Measurements from ENCODE around the gene RARS2. TPM values are rescaled to one million over a fixed set of nuclear protein-coding genes. Genes with fewer than 3 reads are reported as not detected.

The RARS2 gene
- total and polyA plus RNA-seq, 2 of the 8 experiments (the other 6 are each of a cell fraction or from before 2014, with no cell fraction given) = 10.2 to 40.5 TPM

DNA sequence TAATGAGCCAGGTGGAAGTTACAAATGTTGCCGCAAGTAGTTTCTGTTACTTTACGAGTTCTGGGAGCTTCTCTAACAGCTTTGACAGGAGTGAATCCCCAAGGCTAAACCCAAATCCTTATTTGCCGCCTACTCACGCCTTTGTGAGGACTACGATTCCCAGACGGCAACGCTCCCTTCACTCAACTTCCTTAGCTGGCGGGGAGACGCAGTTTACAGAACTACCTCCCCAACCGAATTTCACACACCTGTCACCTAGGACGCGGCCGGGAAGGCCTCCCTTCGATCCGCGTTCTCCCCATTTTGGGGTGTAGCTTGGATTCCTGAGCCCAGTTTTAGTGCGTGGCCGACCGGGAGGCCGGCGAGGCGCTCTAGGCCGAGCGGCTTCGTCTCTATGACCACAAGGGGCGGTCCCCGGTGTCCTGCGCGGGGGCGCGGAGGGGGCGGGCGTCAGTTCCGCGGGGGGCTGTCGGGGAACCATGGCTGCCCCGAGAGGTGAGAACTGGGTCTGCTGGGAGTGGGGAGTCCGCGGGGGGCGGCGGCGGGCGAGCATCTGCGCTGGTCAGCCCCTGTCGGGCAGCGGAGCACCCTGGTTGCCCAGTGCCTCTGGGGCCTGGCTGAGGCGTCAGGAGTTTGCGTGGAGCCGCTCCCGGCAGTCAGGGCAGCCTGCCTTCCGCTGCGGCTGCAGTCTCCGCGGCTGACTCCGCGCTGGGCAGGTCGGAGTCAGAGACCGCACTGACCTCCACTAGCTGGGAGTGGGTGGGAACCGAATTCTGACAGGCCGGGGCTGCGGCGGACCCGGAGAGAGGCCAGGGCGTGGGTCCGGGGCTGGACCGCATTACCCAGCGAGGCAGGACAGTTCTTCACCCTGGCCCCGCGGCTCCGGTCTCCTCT is 117.0 kb downstream of the RARS2 start, which contains the start of gene SLC35A1 (continued):
- no peak for TF ChIP-seq EZH2 (IDR thresholded peaks at IDR 0.05; ENCODE audit: low read depth, low read length, severe bottlenecking)
- no peak for TF ChIP-seq TAF7 (optimal IDR thresholded peaks at IDR 0.05; ENCODE audit: borderline replicate concordance, low read depth, low read length)
- no peak for TF ChIP-seq CEBPB (IDR thresholded peaks at IDR 0.05; ENCODE audit: low read depth, low read length)
- no peak for TF ChIP-seq NANOG (IDR thresholded peaks at IDR 0.05; ENCODE audit: insufficient read depth, low read depth, low read length, poor library complexity, severe bottlenecking)
- TF ChIP-seq KDM4A (IDR thresholded peaks at IDR 0.05; ENCODE audit: low read depth, low read length, severe bottlenecking) = peak; percentile 97
- TF ChIP-seq TEAD4 (IDR thresholded peaks at IDR 0.05; ENCODE audit: low read depth, low read length) = no peak
- TF ChIP-seq, protein P1, sequence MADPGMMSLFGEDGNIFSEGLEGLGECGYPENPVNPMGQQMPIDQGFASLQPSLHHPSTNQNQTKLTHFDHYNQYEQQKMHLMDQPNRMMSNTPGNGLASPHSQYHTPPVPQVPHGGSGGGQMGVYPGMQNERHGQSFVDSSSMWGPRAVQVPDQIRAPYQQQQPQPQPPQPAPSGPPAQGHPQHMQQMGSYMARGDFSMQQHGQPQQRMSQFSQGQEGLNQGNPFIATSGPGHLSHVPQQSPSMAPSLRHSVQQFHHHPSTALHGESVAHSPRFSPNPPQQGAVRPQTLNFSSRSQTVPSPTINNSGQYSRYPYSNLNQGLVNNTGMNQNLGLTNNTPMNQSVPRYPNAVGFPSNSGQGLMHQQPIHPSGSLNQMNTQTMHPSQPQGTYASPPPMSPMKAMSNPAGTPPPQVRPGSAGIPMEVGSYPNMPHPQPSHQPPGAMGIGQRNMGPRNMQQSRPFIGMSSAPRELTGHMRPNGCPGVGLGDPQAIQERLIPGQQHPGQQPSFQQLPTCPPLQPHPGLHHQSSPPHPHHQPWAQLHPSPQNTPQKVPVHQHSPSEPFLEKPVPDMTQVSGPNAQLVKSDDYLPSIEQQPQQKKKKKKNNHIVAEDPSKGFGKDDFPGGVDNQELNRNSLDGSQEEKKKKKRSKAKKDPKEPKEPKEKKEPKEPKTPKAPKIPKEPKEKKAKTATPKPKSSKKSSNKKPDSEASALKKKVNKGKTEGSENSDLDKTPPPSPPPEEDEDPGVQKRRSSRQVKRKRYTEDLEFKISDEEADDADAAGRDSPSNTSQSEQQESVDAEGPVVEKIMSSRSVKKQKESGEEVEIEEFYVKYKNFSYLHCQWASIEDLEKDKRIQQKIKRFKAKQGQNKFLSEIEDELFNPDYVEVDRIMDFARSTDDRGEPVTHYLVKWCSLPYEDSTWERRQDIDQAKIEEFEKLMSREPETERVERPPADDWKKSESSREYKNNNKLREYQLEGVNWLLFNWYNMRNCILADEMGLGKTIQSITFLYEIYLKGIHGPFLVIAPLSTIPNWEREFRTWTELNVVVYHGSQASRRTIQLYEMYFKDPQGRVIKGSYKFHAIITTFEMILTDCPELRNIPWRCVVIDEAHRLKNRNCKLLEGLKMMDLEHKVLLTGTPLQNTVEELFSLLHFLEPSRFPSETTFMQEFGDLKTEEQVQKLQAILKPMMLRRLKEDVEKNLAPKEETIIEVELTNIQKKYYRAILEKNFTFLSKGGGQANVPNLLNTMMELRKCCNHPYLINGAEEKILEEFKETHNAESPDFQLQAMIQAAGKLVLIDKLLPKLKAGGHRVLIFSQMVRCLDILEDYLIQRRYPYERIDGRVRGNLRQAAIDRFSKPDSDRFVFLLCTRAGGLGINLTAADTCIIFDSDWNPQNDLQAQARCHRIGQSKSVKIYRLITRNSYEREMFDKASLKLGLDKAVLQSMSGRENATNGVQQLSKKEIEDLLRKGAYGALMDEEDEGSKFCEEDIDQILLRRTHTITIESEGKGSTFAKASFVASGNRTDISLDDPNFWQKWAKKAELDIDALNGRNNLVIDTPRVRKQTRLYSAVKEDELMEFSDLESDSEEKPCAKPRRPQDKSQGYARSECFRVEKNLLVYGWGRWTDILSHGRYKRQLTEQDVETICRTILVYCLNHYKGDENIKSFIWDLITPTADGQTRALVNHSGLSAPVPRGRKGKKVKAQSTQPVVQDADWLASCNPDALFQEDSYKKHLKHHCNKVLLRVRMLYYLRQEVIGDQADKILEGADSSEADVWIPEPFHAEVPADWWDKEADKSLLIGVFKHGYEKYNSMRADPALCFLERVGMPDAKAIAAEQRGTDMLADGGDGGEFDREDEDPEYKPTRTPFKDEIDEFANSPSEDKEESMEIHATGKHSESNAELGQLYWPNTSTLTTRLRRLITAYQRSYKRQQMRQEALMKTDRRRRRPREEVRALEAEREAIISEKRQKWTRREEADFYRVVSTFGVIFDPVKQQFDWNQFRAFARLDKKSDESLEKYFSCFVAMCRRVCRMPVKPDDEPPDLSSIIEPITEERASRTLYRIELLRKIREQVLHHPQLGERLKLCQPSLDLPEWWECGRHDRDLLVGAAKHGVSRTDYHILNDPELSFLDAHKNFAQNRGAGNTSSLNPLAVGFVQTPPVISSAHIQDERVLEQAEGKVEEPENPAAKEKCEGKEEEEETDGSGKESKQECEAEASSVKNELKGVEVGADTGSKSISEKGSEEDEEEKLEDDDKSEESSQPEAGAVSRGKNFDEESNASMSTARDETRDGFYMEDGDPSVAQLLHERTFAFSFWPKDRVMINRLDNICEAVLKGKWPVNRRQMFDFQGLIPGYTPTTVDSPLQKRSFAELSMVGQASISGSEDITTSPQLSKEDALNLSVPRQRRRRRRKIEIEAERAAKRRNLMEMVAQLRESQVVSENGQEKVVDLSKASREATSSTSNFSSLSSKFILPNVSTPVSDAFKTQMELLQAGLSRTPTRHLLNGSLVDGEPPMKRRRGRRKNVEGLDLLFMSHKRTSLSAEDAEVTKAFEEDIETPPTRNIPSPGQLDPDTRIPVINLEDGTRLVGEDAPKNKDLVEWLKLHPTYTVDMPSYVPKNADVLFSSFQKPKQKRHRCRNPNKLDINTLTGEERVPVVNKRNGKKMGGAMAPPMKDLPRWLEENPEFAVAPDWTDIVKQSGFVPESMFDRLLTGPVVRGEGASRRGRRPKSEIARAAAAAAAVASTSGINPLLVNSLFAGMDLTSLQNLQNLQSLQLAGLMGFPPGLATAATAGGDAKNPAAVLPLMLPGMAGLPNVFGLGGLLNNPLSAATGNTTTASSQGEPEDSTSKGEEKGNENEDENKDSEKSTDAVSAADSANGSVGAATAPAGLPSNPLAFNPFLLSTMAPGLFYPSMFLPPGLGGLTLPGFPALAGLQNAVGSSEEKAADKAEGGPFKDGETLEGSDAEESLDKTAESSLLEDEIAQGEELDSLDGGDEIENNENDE (IDR thresholded peaks at IDR 0.05; ENCODE audit: insufficient replicate concordance, low read length) = no peak
- TF ChIP-seq CHD2 (IDR thresholded peaks at IDR 0.05; ENCODE audit: low read length) = no peak
- TF ChIP-seq, protein P2, sequence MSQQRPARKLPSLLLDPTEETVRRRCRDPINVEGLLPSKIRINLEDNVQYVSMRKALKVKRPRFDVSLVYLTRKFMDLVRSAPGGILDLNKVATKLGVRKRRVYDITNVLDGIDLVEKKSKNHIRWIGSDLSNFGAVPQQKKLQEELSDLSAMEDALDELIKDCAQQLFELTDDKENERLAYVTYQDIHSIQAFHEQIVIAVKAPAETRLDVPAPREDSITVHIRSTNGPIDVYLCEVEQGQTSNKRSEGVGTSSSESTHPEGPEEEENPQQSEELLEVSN (IDR thresholded peaks at IDR 0.05) = no peak

All from H1 (cell line).